K562 (cell line): ENCODE data around the gene GPR68. TPM values are rescaled to one million over a fixed set of nuclear protein-coding genes. Genes with fewer than 3 reads are reported as not detected.
A peak's percentile ranks its signal among the peaks of the same experiment; 100 is the strongest.

Source experiments
- CAMTA2 ChIP-seq: fragments of 250-450 bp; sonication (Bioruptor Pico); conservative IDR thresholded peaks from 2 replicates; pipeline ENCODE4 v1.5.1; 2022
- CEBPZ ChIP-seq: fragments of 150-350 bp; IDR thresholded peaks from 2 replicates; pipeline ENCODE4 v1.6.1; 2014; ENCODE audit warnings: low read depth, mild to moderate bottlenecking, low read length, borderline replicate concordance
- COPS2 ChIP-seq: fragments of 450-650 bp; conservative IDR thresholded peaks from 2 replicates; pipeline ENCODE4 v1.6.1; 2016; ENCODE audit warnings: mild to moderate bottlenecking, moderate library complexity
- DACH1 ChIP-seq: fragments of 450-650 bp; IDR thresholded peaks from 2 replicates; pipeline ENCODE4 v1.6.1; 2018; ENCODE audit not compliant: partially characterized antibody
- EZH2 ChIP-seq: IDR thresholded peaks from 2 replicates; pipeline ENCODE4 v1.6.1; 2012; ENCODE audit warnings: low read depth, mild to moderate bottlenecking, inconsistent platforms, low read length, borderline replicate concordance
- GTF2F1 ChIP-seq: IDR thresholded peaks from 2 replicates; pipeline ENCODE4 v1.6.1; 2011; ENCODE audit warnings: low read depth, low read length, improper control_type of control experiment
- MCM3 ChIP-seq: fragments of 450-650 bp; IDR thresholded peaks from 2 replicates; pipeline ENCODE4 v1.6.1; 2016
- MEF2A ChIP-seq: IDR thresholded peaks from 2 replicates; pipeline ENCODE4 v1.6.1; 2011; ENCODE audit warnings: low read depth, mild to moderate bottlenecking, low read length, moderate library complexity; ENCODE audit not compliant: control insufficient read depth
- RAD21 ChIP-seq, 2 experiments: fragments of 250-450 bp in 1 of 2; fragments of 450-650 bp in 1 of 2; sonication (Bioruptor Pico) in 1 of 2; formaldehyde crosslinking in 1 of 2; IDR thresholded peaks in 1 of 2; conservative IDR thresholded peaks in 1 of 2; 2 replicates each; pipeline versions ENCODE4 v1.4.0 to v1.8.0; 2020 to 2022; ENCODE audit warnings: mild to moderate bottlenecking in 2 of 2, moderate library complexity in 1 of 2
- SMAD2 ChIP-seq: fragments of 150-350 bp; IDR thresholded peaks from 2 replicates; pipeline ENCODE4 v1.6.1; 2014; ENCODE audit warnings: low read depth, mild to moderate bottlenecking, low read length
- SMARCE1 ChIP-seq: fragments of 450-650 bp; IDR thresholded peaks from 2 replicates; pipeline ENCODE4 v1.7.1; 2016; ENCODE audit warnings: mild to moderate bottlenecking
- TCF3 ChIP-seq: sonication (generic); formaldehyde crosslinking; IDR thresholded peaks from 2 replicates; pipeline ENCODE4 v1.4.0; 2020; ENCODE audit warnings: mild to moderate bottlenecking, missing genetic modification reagents
- WHSC1 ChIP-seq: IDR thresholded peaks from one replicate; pipeline ENCODE4 v1.6.1; 2012; ENCODE audit warnings: low read length, control low read depth, inconsistent platforms
- ZNF224 ChIP-seq: sonication (generic); formaldehyde crosslinking; IDR thresholded peaks from 2 replicates; pipeline ENCODE4 v1.8.0; 2022; ENCODE audit warnings: mild to moderate bottlenecking, missing genetic modification reagents
- ZNF263 ChIP-seq: sonication (generic); formaldehyde crosslinking; IDR thresholded peaks from 2 replicates; pipeline ENCODE4 v1.8.0; 2022; ENCODE audit warnings: mild to moderate bottlenecking, missing genetic modification reagents, borderline replicate concordance
- ZNF561 ChIP-seq: fragments of 450-650 bp; formaldehyde crosslinking; conservative IDR thresholded peaks from 2 replicates; pipeline ENCODE4 v1.4.0; 2020; ENCODE audit warnings: mild to moderate bottlenecking, moderate library complexity
- polyA plus RNA-seq, 8 experiments: library from polyadenylated mRNA; depleted of rRNA in 4 of 8; stranded (reverse) in 5 of 8; unstranded in 3 of 8; fragments of >200 nt; fragmentation: Nextera tagmentation in 2 of 8; fragmentation: Illumina TruSeq in 1 of 8; extraction: Ambion mirVana in 2 of 8; extraction: Trizol in 1 of 8; gene quantifications; 2 replicates each; pipeline versions ENCODE4 v1.2.1 to v1.2.3, GENCODE V29; 2011 to 2014; ENCODE audit warnings: inconsistent platforms in 1 of 8, missing spikeins in 1 of 8
- total RNA-seq, 7 experiments: library from RNA; depleted of rRNA in 6 of 7; stranded (reverse); fragments of >200 nt in 6 of 7; fragmentation: Illumina TruSeq in 2 of 7; extraction: Trizol in 2 of 7; gene quantifications; 2 replicates each; pipeline versions ENCODE4 v1.2.1 to v1.2.3, GENCODE V29; 2011 to 2021; ENCODE audit warnings: low replicate concordance in 1 of 7
- TF ChIP-seq, protein P1 (sequence below): fragments of 250-450 bp; sonication (Bioruptor Pico); IDR thresholded peaks from 2 replicates; pipeline ENCODE4 v1.5.0; 2021; ENCODE audit warnings: mild to moderate bottlenecking, moderate library complexity
- TF ChIP-seq, protein P2 (sequence below): IDR thresholded peaks from 2 replicates; pipeline ENCODE4 v1.6.1; 2014; ENCODE audit warnings: antibody characterized with exemption

The GPR68 gene
- total and polyA plus RNA-seq, 9 of the 15 experiments (the other 6 are each of a cell fraction or from before 2014, with no cell fraction given): 0.41 to 9.4 (median 3.7) TPM

DNA sequence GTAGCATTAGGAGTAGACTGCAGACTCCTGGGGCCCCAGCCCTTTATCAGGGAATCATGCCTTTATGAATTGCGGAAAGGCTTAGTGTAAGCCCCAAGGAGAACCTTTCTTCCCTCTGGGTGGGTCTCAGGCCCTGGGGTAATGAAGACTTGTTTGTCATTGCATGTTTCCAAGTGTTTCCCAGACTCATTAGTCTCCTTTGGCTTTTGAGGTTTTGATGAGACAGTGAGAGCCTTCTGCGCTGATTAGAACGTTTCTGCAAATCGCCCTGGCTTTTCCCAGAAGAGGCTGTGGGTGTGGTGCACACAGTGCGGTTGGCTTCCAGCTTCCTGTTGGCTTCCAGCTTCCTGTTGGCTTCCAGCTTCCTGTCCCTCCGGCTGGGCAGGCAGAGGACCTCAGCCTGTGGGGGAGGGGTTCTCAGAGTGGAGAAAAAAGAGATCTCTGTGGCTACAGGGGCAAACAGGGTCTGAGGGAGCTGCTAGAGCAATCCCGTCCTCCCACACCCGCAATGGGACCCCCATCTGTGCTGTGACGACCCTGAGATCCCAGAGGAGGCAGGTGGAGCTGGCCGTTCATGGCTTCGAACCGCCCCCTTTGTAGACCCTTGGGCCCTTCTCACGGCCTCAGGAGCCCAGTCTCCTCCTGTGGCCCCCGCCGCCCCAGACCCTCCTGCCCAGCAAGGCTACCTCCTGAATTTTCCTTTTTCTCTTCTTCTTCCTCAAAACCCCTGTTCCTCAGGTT lies 42.1 kb downstream of the GPR68 start (continued):
- TF ChIP-seq SMAD2 (no peak), CEBPZ (no peak), MEF2A (no peak), ZNF224 (CRISPR knock-in tag) (no peak), SMARCE1 (peak; percentile 81; the same call in 1 of the 2 replicates), ZNF561 (CRISPR knock-in tag) (no peak), TCF3 (CRISPR knock-in tag) (peak; percentile 89), WHSC1 (no peak), ZNF263 (CRISPR knock-in tag) (no peak), EZH2 (no peak), COPS2 (no peak), MCM3 (no peak), DACH1 (peak; percentile 36), RAD21 (CRISPR knock-in tag; conservative IDR thresholded peaks at IDR 0.05 in 1 of 2, IDR thresholded peaks at IDR 0.05 in 1 of 2) (peak in 1 of 2 experiments; percentile 38; a peak in 1 of 4 replicates), GTF2F1 (no peak), CAMTA2 (CRISPR knock-in tag) (no peak)
- TF ChIP-seq, protein P1, sequence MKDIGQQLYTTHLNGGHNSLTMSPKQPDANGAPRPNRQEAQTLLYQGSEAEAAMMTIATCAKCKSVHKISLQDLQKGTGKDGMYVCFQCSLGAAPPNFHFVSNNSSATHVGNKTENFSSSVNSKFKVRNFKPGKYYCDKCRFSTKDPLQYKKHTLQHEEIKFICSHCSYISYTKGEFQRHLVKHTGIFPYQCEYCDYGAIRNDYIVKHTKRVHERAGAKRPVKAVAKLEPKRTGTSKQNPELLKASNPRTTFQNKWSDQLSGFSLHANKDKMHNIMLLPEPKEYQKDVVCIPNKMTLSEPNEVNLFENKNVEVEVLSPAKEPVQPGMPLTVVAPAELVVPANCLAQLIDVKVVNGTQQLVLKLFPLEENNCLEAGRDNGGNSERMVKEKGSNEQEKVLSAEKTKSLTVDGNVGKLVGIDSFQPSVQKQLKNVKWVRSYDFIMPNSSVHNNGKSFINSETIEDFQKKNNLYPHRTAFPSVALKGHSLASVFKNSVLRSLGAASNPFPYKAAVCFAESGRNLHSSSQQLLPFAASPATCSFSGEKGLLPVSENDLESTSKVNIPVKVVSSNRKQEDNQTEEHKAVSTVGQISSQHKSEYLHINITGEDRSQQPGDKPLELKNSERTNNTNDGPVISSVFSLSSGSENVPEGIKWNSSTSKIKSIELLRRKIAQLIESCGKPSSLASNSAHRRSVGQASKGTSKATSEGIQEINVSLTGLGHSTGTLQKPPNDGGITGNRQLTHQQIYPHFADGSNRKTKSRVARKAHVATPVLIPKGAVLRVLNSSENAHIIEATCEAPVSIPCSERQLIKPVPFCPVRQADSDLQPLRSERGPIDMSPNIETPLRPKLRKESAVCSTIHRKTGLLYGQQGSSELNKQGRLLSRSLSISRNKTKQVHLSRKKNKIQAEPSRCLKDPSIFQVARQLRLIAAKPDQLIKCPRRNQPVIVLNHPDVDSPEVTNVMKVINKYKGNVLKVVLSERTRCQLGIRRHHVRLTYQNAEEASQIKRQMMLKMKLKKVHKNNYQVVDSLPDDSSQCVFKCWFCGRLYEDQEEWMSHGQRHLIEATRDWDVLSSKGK (CRISPR knock-in tag): no peak
- TF ChIP-seq, protein P2, sequence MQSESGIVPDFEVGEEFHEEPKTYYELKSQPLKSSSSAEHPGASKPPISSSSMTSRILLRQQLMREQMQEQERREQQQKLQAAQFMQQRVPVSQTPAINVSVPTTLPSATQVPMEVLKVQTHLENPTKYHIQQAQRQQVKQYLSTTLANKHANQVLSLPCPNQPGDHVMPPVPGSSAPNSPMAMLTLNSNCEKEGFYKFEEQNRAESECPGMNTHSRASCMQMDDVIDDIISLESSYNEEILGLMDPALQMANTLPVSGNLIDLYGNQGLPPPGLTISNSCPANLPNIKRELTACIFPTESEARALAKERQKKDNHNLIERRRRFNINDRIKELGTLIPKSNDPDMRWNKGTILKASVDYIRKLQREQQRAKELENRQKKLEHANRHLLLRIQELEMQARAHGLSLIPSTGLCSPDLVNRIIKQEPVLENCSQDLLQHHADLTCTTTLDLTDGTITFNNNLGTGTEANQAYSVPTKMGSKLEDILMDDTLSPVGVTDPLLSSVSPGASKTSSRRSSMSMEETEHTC: no peak
